Neuronal stem cell (in vitro differentiated cells): ENCODE results near the gene MT1E.

Experiments used
- DNase-seq: peaks from one replicate; pipeline ENCODE4 v3.0.0-alpha.2; 2013; ENCODE audit warnings: low spot score
- H2AFZ ChIP-seq: one replicate; pipeline ENCODE4 v1.6.1; 2013; ENCODE audit warnings: mild to moderate bottlenecking, low read length, inconsistent platforms
- H2AK5ac ChIP-seq: 2 replicates; pipeline ENCODE4 v1.6.1; 2013; ENCODE audit warnings: low read depth, mild to moderate bottlenecking, inconsistent platforms, low read length, moderate library complexity, mixed read lengths
- H2BK120ac ChIP-seq: 2 replicates; pipeline ENCODE4 v1.6.1; 2013; ENCODE audit warnings: low read depth, mild to moderate bottlenecking, inconsistent platforms, low read length, moderate library complexity, mixed read lengths
- H2BK12ac ChIP-seq: one replicate; pipeline ENCODE4 v1.6.1; 2013; ENCODE audit warnings: low read length, inconsistent platforms
- H2BK15ac ChIP-seq: 2 replicates; pipeline ENCODE4 v1.6.1; 2013; ENCODE audit warnings: mild to moderate bottlenecking, low read length, inconsistent platforms, mixed read lengths
- H2BK5ac ChIP-seq: one replicate; pipeline ENCODE4 v1.6.1; 2013; ENCODE audit warnings: inconsistent platforms, mild to moderate bottlenecking, low read length, moderate library complexity
- H3K14ac ChIP-seq: one replicate; pipeline ENCODE4 v1.6.1; 2013; ENCODE audit warnings: low read length, inconsistent platforms
- H3K18ac ChIP-seq: 2 replicates; pipeline ENCODE4 v1.6.1; 2013; ENCODE audit warnings: low read length, inconsistent platforms
- H3K23ac ChIP-seq: 2 replicates; pipeline ENCODE4 v1.6.1; 2013; ENCODE audit warnings: low read depth, mild to moderate bottlenecking, mixed read lengths, low read length, inconsistent platforms; ENCODE audit not compliant: poor library complexity
- H3K27ac ChIP-seq: replicated peaks from 3 replicates; pipeline ENCODE4 v1.5.1; 2013; ENCODE audit warnings: low read length, inconsistent platforms
- H3K27me3 ChIP-seq, 3 experiments: 2 replicates each; pipeline ENCODE4 v1.6.1; 2013; ENCODE audit warnings: low read length in 3 of 3, mild to moderate bottlenecking in 2 of 3, inconsistent platforms in 1 of 3, low read depth in 1 of 3, mixed read lengths in 1 of 3, moderate library complexity in 1 of 3; ENCODE audit not compliant: control insufficient read depth in 3 of 3, insufficient read depth in 3 of 3
- H3K36me3 ChIP-seq, 2 donors: replicated peaks in 1 of 2; 2 replicates each; pipeline ENCODE4 v1.6.1; 2013; ENCODE audit warnings: low read length in 2 of 2; ENCODE audit not compliant: control insufficient read depth in 2 of 2, insufficient read depth in 2 of 2
- H3K4ac ChIP-seq: 2 replicates; pipeline ENCODE4 v1.6.1; 2013; ENCODE audit warnings: inconsistent platforms, mild to moderate bottlenecking, low read length, moderate library complexity
- H3K4me1 ChIP-seq, 2 donors: 1 replicate in 1 of 2; 2 replicates in 1 of 2; pipeline ENCODE4 v1.6.1; 2013; ENCODE audit warnings: low read length in 2 of 2, low read depth in 1 of 2; ENCODE audit not compliant: control insufficient read depth in 2 of 2, insufficient read depth in 1 of 2
- H3K4me2 ChIP-seq: one replicate; pipeline ENCODE4 v1.6.1; 2013; ENCODE audit warnings: mild to moderate bottlenecking, low read length, inconsistent platforms; ENCODE audit not compliant: insufficient read depth, poor library complexity, severe bottlenecking
- H3K4me3 ChIP-seq, 2 donors: 2 replicates each; pipeline ENCODE4 v1.5.1; 2013; ENCODE audit warnings: low read length in 2 of 2, mild to moderate bottlenecking in 2 of 2, inconsistent platforms in 1 of 2, moderate library complexity in 1 of 2
- H3K79me1 ChIP-seq: one replicate; pipeline ENCODE4 v1.6.1; 2013; ENCODE audit warnings: low read depth, mild to moderate bottlenecking, inconsistent platforms, low read length, moderate library complexity
- H3K9ac ChIP-seq: one replicate; pipeline ENCODE4 v1.6.1; 2013; ENCODE audit warnings: mild to moderate bottlenecking, low read depth, low read length, inconsistent platforms; ENCODE audit not compliant: poor library complexity
- H3K9me3 ChIP-seq, 2 donors: replicated peaks in 1 of 2; 2 replicates each; pipeline versions ENCODE3 to v1.6.1; 2013; ENCODE audit warnings: low read length in 2 of 2, mild to moderate bottlenecking in 2 of 2, inconsistent platforms in 1 of 2, low read depth in 1 of 2, mixed read lengths in 1 of 2, moderate library complexity in 1 of 2; ENCODE audit not compliant: control insufficient read depth in 2 of 2, insufficient read depth in 1 of 2
- H4K8ac ChIP-seq: one replicate; pipeline ENCODE4 v1.6.1; 2013; ENCODE audit warnings: low read depth, mild to moderate bottlenecking, inconsistent platforms, low read length, moderate library complexity
- H4K91ac ChIP-seq: one replicate; pipeline ENCODE4 v1.6.1; 2013; ENCODE audit warnings: low read length, low read depth, mild to moderate bottlenecking, inconsistent platforms; ENCODE audit not compliant: poor library complexity
- WGBS, 2 donors: extraction: QIAGEN DNeasy Blood & Tissue Kit; methylation state at CpG; one replicate each; pipeline ENCODE4 v1.1.7; 2013; ENCODE audit warnings: missing lambda C conversion rate in 2 of 2, mixed read lengths in 1 of 2; ENCODE audit not compliant: insufficient read length in 2 of 2, insufficient replicate concordance in 1 of 2; ENCODE audit errors: extremely low coverage in 2 of 2; 5-methylcytosine and 5-hydroxymethylcytosine counted together

Gene MT1E

DNA sequence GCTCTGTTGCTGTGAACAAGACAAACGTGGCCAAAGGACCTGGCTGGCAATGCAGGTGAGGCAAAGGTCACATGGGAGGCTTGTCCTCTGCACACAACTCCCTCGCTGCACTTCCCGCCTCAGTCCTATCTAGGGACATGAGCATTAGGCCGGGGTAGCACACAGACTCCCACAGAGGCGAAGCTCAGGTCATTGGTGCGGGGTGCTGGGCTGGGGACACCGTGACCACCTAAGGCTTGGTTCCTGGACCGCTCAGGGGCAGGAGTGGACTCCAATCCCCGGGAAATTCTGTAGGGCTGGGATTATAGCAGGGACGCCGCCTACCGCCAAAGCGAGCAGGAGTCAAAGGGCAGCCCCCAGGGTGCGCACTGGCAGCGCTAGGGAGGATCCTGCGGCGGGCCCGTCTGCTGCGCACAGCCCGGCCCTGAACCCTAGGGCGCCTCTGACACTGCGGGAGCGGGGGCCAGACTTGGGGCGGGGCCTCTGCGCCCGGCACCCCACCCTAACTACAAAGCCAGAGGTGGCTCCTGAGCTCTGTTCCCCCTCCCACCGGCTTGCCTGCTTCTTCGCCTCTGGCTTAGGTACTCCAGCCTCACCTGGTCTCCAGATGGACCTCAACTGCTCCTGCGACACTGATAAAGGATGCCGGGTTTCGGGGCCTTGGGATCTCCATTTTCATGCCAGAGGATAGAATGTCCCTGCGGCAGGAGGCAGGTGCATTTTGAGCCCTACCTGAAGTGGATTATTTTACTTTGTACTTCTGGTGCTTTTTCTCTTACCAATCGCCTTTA is 22.3 kb downstream of the MT1E start:
- H2AK5ac ChIP-seq = no peak overlapping the region
- no peak overlapping the region for H2BK12ac ChIP-seq
- H2BK120ac ChIP-seq = no peak overlapping the region
- no peak overlapping the region for H3K14ac ChIP-seq
- H3K4me3 ChIP-seq = no peak overlapping the region
- H4K8ac ChIP-seq = no peak overlapping the region
- no peak overlapping the region for H3K27ac ChIP-seq
- H3K9ac ChIP-seq = no peak overlapping the region
- DNase-seq = no peak
- WGBS, 2 donors = no CpG with 5 or more reads among the region's 33 CpGs
- no peaks in the 10 kb centered on the region for H3K36me3 ChIP-seq
- H3K18ac ChIP-seq = peak overlapping the region; percentile 16
- peaks cover 22 to 100% (median 79%) of the 10 kb centered on the region in 3 experiments for H3K27me3 ChIP-seq
- no peaks in the 10 kb centered on the region for H3K4me1 ChIP-seq
- H3K23ac ChIP-seq = peak overlapping the region; percentile 76
- no peak overlapping the region for H2BK5ac ChIP-seq
- H2BK15ac ChIP-seq = no peak overlapping the region
- H3K9me3 ChIP-seq = peaks cover 0 to 2% of the 10 kb centered on the region in 2 donors
- H2AFZ ChIP-seq = no peak overlapping the region
- H3K4me2 ChIP-seq = no peak overlapping the region
- H3K79me1 ChIP-seq = no peaks in the 10 kb centered on the region
- no peak overlapping the region for H4K91ac ChIP-seq
- no peak overlapping the region for H3K4ac ChIP-seq

- H4K91ac ChIP-seq = no peak overlapping the region
- H3K36me3 ChIP-seq = no peaks in the 10 kb centered on the region
- no peak overlapping the region for H3K27ac ChIP-seq
- H3K4me2 ChIP-seq = no peak overlapping the region
- no peak overlapping the region for H4K8ac ChIP-seq
- no peak overlapping the region for H2BK120ac ChIP-seq
- H2AFZ ChIP-seq = no peak overlapping the region
- H3K23ac ChIP-seq = no peak overlapping the region
- no peak overlapping the region for H2BK15ac ChIP-seq
- no peak overlapping the region for H3K4me3 ChIP-seq
- peaks cover 8 to 96% (median 68%) of the 10 kb centered on the region in 3 experiments for H3K27me3 ChIP-seq
- no CpG with 5 or more reads among the region's 2 CpGs for WGBS, 2 donors
- no peak overlapping the region for H3K18ac ChIP-seq
- H3K4ac ChIP-seq = no peak overlapping the region
- H3K14ac ChIP-seq = no peak overlapping the region
- H3K79me1 ChIP-seq = no peaks in the 10 kb centered on the region
- H3K4me1 ChIP-seq = no peaks in the 10 kb centered on the region
- H2BK12ac ChIP-seq = no peak overlapping the region
- H3K9me3 ChIP-seq = no peaks in the 10 kb centered on the region
- no peak for DNase-seq
- no peak overlapping the region for H2AK5ac ChIP-seq
- H3K9ac ChIP-seq = no peak overlapping the region
- H2BK5ac ChIP-seq = no peak overlapping the region
These were observed 23.7 kb downstream of the MT1E start for GRCh38 chr16:56649271-56649670.

- Histone ChIP-seq H4K91ac (no peak overlapping the region), H4K8ac (no peak overlapping the region), H3K9ac (no peak overlapping the region), H3K18ac (no peak overlapping the region), H3K4me1 (no peaks in the 10 kb centered on the region), H2BK12ac (no peak overlapping the region), H3K23ac (no peak overlapping the region), H3K27ac (no peak overlapping the region), H3K27me3 (peaks cover 8 to 94% (median 64%) of the 10 kb centered on the region in 3 experiments), H3K4me3 (no peak overlapping the region), H2BK5ac (no peak overlapping the region), H3K14ac (no peak overlapping the region), H3K4ac (no peak overlapping the region), H3K4me2 (no peak overlapping the region), H2AFZ (no peak overlapping the region), H3K9me3 (no peaks in the 10 kb centered on the region), H2BK120ac (no peak overlapping the region), H3K36me3 (no peaks in the 10 kb centered on the region), H3K79me1 (no peaks in the 10 kb centered on the region), H2BK15ac (no peak overlapping the region), H2AK5ac (no peak overlapping the region)
- WGBS, 2 donors = no CpG with 5 or more reads among the region's 3 CpGs
- no peak for DNase-seq
These were observed 24.2 kb downstream of the MT1E start for GRCh38 chr16:56649820-56650219.

DNA sequence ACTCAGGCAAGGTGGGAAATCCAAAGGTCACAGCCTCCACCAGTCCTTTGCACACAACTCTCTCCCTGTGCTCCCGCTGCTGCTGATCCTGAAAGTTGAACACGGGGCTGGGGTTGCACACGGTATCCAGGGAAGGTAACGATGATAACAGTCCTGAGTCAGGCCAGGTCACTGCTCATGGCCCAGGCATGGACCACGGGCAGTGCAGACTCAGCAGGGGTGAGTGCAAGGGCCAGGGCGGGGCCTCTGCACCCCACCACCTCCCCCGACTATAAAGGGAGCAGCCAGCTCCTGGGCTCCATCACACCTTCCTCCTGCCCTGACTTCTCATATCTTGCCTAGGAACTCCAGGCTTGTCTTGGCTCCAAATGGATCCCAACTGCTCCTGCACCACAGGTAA is 26.0 kb downstream of the MT1E start, which contains the start of gene MT1B:
Gene MT1B (plus strand): TSS at position 301 of the 400 bp plus-strand sequence. CDS start 68 bp downstream, at position 369.
- no peak within 1 kb of the TSS for H3K18ac ChIP-seq
- no peaks in the 10 kb centered on the region for H3K79me1 ChIP-seq
- peaks cover 5 to 92% (median 50%) of the 10 kb centered on the region in 3 experiments for H3K27me3 ChIP-seq
- H2BK5ac ChIP-seq = no peak within 1 kb of the TSS
- H3K4me2 ChIP-seq = no peak within 1 kb of the TSS
- H3K4ac ChIP-seq = no peak within 1 kb of the TSS
- H3K9ac ChIP-seq = no peak within 1 kb of the TSS
- peak within 1 kb of the TSS; percentile 13 for H2AK5ac ChIP-seq
- H2BK15ac ChIP-seq = no peak within 1 kb of the TSS
- H4K91ac ChIP-seq = no peak within 1 kb of the TSS
- H3K27ac ChIP-seq = no peak within 1 kb of the TSS
- H3K4me3 ChIP-seq = peak within 1 kb of the TSS in 1 of 2 donors; percentile 36
- H3K23ac ChIP-seq = no peak within 1 kb of the TSS
- no peak for DNase-seq
- no peaks in the 10 kb centered on the region for H3K9me3 ChIP-seq
- H4K8ac ChIP-seq = no peak within 1 kb of the TSS
- H2BK120ac ChIP-seq = no peak within 1 kb of the TSS
- WGBS, 2 donors = no CpG with 5 or more reads among the region's 7 CpGs
- H3K14ac ChIP-seq = peak within 1 kb of the TSS; percentile 23
- H2AFZ ChIP-seq = no peak within 1 kb of the TSS
- H2BK12ac ChIP-seq = no peak within 1 kb of the TSS
- H3K36me3 ChIP-seq = no peaks in the 10 kb centered on the region
- H3K4me1 ChIP-seq = no peaks in the 10 kb centered on the region
